ENCODE data around the gene ZFAND6. TPM values are rescaled to one million over a fixed set of nuclear protein-coding genes. Genes with fewer than 3 reads are reported as not detected.
A peak's percentile ranks its signal among the peaks of the same experiment; 100 is the strongest.

Gene ZFAND6
- polyA plus RNA-seq, 3 donors, result 110 to 115 (median 112) TPM

DNA sequence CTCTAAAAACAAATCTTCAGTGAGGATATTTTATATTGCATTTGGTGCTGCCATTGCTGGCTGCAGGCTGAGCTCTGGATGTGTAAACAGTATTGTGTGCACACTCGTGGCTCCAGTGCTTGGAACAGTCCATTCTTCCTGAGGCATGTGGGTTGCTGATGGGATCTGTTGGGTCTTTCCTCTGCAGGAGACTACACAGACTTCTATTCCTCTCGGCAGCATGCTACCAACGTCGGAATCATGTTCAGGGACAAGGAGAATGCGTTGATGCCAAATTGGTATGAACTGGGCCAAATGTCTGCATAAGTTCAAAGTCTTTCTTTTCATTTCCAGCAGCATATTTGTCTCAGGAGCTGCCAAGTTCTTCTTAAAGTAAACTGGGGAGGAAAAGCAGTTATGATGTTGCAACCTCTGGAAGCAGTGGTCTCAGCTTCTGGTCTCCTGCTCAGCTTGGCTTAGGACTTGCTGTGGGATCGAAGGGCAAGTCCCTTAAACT lies 102.6 kb downstream of the ZFAND6 start:
- DNase-seq, result no peak

DNA sequence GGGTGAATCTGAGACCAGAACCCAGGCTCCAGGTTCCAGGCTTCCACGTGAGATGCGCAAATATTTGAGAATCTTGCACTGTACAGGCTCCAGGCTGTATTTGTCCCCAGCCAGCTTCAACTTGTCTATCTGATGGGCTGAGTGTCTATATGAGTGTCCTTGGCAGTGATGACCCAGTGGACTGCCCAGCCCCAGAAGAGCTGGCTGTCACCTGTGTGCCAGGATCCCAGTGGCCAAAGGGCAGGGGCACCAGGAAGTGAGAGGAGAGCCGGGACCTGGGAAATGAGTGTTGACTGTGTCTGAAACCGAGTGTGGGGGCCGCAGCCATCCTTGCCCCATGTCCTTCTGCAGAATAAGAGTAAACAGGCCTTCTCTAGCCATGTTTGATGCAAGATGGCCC lies 103.7 kb downstream of the ZFAND6 start:
- DNase-seq, result no peak

GRCh38 chr15:80163897-80164296 lies 104.4 kb downstream of the ZFAND6 start:
- DNase-seq, result no peak

DNA sequence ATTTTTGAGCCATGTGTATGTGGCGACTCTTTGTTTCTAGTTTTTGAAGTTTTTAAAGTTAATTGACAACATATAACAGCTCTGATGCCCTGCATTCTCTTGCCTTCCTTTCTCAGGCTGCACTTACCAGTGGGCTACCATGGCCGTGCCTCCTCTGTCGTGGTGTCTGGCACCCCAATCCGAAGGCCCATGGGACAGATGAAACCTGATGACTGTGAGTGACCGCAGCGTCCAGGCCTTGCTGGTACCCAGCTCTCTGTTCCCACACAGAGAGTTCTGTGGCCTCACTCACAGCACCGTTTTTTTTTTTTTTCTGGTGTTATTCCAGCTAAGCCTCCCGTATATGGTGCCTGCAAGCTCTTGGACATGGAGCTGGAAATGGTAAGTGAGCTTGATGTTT lies 108.5 kb downstream of the ZFAND6 start:
- no peak for DNase-seq

DNA sequence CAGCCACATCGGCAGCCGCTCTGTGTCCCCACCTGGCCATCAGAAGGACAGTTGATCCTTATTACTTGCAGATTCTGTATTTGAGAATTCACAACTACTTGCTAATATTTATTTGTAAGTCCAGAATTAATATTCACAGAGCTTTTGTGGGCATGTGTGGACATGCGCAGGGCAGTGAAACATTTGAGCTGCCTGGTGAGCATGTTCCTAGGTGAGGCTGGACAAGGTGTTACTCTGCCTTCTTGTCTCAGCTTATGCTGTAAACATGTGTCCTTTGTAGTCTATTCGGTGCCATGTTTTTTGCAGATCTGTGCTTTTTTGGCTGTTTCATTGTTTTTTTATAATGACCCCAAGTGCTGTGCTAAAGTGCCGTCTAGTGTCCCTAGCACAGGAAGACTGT lies 108.9 kb downstream of the ZFAND6 start:
- DNase-seq, result no peak

GRCh38 chr15:80169768-80170357 lies 110.4 kb downstream of the ZFAND6 start:
- DNase-seq, result no peak

DNA sequence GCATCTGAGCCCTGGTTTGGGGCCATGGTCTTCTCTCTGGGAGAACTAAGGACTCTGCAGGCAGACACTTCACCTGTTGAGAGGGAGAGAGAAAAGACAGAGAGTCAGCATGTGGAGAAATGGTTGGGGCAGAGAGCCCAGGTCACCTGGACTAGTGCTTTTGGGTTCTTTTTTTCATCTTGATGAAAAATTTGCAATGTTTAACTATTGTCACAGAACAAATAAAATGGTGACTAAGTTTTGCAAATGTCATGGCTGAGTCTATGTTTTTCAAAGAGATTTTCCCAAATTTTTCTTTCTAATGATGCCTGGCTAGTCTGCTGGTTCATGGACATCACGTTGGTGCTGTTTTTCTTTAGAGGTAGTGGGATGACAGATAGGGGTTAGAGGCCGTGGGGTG lies 111.1 kb downstream of the ZFAND6 start:
- DNase-seq, result no peak

DNA sequence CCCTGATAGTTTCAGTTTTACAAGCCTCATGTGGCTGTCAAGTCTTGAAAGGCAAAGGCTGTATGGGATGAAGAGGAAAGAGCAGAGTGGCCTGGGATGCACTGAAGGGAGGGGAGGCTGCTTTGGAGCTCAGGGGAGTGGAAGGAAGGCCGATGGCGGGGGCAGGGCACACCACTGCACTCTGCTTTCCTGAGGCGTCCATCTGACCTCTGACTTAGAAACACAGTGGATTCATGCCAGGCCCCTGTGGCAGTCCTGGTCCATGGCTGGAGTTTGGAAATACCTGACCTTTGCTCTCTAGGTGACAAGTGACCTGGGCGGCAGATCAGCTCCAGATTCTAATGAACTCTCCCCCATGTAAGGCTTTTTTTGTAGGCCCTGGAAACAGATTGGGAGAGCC lies 112.3 kb downstream of the ZFAND6 start:
- no peak for DNase-seq

DNA sequence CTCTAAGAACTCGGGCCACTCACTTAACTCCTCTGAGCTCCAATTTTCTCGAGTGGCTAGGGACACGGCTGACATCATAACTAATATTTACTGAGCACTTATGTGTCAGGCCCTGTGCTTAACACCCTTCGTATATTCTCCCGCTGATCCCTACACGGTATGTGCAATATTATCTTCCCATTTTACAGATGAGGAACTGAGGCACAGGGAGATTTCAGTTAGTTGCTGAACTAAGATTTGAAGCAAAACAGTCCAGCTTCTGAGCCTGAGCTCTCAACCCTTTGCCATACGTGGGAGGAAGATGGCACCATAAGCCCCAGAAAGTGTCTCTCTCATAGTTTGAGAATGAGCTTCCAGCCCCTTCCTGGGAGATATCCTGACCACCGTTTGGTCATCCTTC lies 112.9 kb downstream of the ZFAND6 start:
- DNase-seq, result no peak

DNA sequence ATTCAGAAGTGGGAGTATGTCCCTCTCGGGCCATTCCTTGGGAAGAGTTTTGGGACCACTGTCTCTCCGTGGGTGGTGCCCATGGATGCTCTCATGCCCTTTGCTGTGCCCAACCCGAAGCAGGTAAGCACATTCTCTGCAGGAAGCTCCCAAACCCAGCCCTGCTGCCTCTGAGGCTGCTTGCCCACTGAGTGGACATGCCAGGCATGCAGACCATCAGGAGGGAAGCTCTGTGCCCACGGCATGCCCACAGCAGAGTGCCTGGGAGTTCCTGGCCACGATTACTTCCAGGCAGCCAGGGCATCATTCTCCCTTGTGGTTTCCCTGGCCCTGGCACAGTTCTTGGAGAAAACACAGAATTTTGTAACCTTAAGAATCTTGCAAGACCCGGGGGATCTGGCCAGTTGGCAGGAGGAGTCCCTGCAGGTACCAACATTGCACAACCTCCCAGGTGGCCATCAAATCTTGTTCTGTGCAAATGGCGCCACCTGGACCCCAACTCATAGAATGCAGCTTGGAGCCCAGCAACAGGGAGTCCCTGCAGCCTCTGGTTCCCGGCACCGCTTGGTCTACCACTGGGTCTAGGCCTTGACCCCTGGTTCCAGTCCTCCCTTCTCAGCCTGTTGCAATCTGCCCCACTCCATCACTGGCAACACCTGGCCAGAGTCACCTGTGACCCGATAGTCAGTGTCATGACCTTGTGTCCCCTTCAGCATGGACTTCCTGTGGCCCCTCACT lies 113.7 kb downstream of the ZFAND6 start:
- DNase-seq, result peak; percentile 45

DNA sequence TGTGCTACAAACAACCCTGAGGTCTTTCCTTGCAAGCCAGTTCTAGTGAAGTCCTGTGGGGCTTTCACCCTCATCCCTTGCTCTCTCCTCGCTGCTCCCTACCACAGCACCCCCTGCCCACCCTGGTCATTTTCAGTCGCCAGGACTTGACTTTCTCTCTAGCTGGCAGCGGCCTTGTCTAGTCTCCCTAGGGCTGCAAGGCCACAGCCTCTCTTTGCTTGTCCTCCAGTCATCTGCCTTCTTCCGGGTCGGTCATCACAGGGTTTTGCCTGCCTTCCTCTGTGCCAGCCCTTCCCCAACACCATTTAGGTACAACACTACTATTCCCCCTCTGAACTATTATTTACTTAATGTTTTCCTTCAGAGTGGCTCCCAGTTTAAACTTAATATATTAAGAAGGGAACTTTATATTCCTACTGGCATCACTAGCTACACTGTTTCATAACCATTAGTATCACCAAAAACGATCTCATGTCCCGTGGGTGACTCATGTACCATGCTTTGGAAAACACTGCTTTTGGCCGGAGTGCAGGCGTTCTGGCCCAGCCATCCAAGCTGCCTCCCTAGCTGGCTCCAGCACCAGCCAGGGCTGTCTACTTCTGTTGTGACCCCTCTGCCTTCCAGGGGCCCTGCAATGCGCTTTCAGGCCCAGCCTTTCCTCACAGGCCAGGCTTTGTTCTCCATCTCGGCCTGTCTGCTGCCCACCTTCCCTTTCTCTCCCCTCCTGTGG lies 114.7 kb downstream of the ZFAND6 start:
- no peak for DNase-seq

DNA sequence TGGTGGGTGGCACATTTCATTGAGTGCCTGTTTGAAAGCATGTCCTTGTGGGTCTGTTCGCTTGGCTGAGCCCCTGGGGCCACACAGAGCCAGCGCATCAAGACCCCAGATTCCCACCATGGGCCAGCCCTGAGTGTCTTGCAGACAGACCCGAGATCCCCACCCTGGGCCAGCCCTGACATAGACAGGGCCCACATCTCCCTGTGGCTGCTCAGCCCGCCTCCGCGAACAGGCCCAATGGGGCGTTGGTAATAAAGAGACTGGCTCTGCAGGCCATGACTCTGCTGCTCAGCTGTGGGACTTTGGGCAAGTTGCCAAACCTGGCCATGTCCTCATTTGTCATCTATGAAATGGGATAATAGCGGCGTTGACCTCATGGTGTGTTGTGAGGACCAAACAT lies 116.0 kb downstream of the ZFAND6 start:
- DNase-seq, result no peak

DNA sequence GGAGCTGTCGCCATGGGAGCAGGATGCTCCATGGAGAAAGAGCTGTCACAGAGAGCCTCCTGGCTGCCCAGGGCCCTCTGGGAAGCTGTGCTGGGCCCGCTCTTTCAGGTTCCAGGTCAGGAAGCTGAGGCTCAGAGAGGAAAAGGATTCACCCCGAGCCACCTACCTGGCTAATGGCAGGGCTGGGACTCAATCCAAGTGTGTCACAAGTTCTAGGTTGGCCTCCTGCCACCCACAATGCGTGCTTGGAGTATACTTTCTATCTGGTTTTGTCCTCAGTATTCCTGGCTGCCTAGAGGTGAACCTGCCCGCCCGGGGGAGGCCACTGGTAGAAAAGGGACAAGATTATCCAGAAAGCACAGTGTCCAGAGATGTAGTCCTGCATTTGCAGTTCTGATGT lies 117.0 kb downstream of the ZFAND6 start:
- DNase-seq, result no peak

DNA sequence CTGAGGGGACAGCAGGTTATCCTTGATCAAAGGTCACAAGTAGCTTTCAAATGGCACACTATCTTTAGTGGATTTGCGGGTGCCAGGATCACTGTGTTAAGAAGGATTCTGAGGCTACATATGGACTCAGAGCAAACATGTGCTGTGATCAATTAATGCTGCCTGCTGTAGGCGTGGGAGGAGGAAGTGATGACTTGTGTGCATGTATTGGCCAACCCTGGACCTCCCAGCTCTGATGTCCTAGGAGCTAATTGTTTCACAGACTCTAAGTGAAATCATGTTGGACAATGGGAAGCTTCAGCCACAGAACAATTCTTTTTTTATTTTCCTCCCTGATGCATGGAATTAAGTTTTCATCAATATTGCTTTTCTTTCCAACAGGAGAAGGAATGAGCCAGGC lies 117.7 kb downstream of the ZFAND6 start:
- DNase-seq, result no peak

GRCh38 chr15:80179025-80179759 lies 119.7 kb downstream of the ZFAND6 start:
- no peak for DNase-seq

GRCh38 chr15:80179935-80180334 lies 120.5 kb downstream of the ZFAND6 start:
- no peak for DNase-seq

DNA sequence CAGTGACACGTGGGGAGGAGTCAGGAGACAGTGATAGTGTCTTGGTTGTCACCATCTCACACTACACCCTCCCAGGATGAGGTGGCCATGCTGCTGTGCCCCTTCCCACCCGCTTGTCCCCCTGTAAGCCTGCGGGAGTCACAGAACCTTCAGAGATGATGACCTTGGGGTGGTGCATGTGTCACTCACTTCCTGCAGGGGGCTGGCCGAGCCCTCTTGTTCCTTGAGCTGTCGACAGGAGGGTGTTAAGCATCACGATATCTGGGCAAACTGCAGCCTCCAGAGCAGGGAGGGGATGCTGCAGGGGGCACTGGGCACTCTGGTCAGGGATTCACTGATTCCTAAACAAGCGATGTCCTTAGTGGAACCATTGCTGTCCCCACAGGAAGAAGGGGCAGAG lies 121.0 kb downstream of the ZFAND6 start:
- no peak for DNase-seq

DNA sequence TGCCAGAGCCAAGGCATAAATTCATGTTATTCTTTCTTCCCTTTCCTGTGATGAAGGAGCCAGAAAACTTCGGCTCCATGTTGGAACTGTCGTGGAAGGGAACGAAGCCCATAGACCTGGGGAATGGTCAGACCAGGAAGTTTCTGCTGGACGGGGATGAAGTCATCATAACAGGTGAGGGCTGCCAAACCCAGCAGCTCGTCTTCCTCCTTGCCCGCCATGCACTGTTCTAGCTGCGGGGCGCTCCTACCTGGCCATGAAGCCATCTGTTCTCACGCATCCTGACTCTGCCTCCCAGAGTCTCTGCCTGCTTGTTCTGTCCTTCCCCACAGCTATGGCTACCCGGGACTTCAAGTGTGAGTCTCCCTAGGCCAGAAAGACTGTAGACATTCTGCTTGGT lies 121.5 kb downstream of the ZFAND6 start:
- no peak for DNase-seq

GRCh38 chr15:80182611-80183261 lies 123.3 kb downstream of the ZFAND6 start:
- no peak for DNase-seq

GRCh38 chr15:80183306-80183705 lies 123.8 kb downstream of the ZFAND6 start:
- no peak for DNase-seq

- DNase-seq, result no peak
Measured at GRCh38 chr15:80183886-80184285, 124.4 kb downstream of the ZFAND6 start.

DNA sequence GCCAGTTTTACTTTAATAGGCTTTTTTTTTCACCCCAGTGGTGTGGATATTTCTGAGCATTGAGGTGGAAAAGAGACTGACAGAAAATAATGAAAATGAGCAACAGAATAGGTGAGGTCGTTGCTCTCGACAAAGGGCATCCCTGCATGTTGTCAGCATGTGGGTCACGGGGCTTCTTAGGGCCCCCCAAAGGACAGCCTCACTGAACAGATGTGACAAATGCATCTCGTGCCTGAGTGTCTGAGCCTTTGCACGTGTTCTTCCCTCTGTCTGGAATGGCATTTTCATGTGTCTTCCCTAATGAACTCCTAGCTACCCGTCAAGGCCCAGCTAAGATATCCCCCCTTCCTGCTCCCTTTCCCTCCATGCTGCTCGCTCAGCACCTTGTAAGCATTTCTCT lies 125.1 kb downstream of the ZFAND6 start:
- no peak for DNase-seq

All from renal pelvis (tissue), 4 donors.